Esophagus squamous epithelium (tissue), 5 donors: Measurements from ENCODE around the gene CARS1. TPM values are rescaled to one million over a fixed set of nuclear protein-coding genes. Genes with fewer than 3 reads are reported as not detected.
A peak's percentile ranks its signal among the peaks of the same experiment; 100 is the strongest.

Experiments
- DNase-seq: peaks from one replicate; lab custom pipeline; 2025; lab: John Stamatoyannopoulos, UW
- H3K27ac ChIP-seq, 4 donors: fragments of 200-600 bp; sonication (generic); one replicate each; pipeline ENCODE4 v1.5.1; 2016 to 2019; ENCODE audit warnings: mild to moderate bottlenecking in 1 of 4
- H3K27me3 ChIP-seq, 4 donors: fragments of 200-600 bp; sonication (generic); 1 replicate in 3 of 4; 2 replicates in 1 of 4; pipeline versions ENCODE4 v1.5.1 to v1.6.0; 2017 to 2021; ENCODE audit warnings: antibody characterized with exemption in 1 of 4
- H3K36me3 ChIP-seq, 3 donors: fragments of 200-600 bp; sonication (generic); one replicate each; pipeline ENCODE4 v1.5.1; 2016 to 2019
- H3K4me1 ChIP-seq, 3 donors: fragments of 200-600 bp; sonication (generic); one replicate each; pipeline ENCODE4 v1.5.1; 2017 to 2019
- H3K4me3 ChIP-seq, 4 donors: fragments of 200-600 bp; sonication (generic); 1 replicate in 3 of 4; 2 replicates in 1 of 4; pipeline ENCODE4 v1.5.1; 2016 to 2019; ENCODE audit warnings: mild to moderate bottlenecking in 2 of 4, moderate library complexity in 1 of 4
- H3K9me3 ChIP-seq, 3 donors: fragments of 200-600 bp; sonication (generic); one replicate each; pipeline ENCODE4 v1.5.1; 2016 to 2019
- POLR2A ChIP-seq, 4 donors: fragments of 450-650 bp; IDR thresholded peaks; one replicate each; pipeline ENCODE4 v1.6.1; 2017; ENCODE audit warnings: antibody characterized with exemption in 4 of 4, mild to moderate bottlenecking in 4 of 4, moderate library complexity in 3 of 4
- WGBS, 2 donors: methylation state at CpG; one replicate each; pipeline ENCODE4 v1.1.5; 2018; 5-methylcytosine and 5-hydroxymethylcytosine counted together
- intact Hi-C: fragments of 100-400 bp; cut with DNase I; formaldehyde crosslinking; loops from one replicate; pipeline ENCODE4 v1.15.0; 2022
- total RNA-seq, 4 donors: library from RNA; depleted of rRNA; stranded (reverse); fragments of >200 nt; gene quantifications; one replicate each; pipeline ENCODE4 v1.1.0, GENCODE V29; 2016
- TF ChIP-seq, protein P1 (sequence below), 6 experiments: fragments of 450-650 bp in 4 of 6; fragments of 200-600 bp in 2 of 6; sonication (generic) in 2 of 6; IDR thresholded peaks; one replicate each; pipeline ENCODE4 v1.5.1; 2016 to 2019; ENCODE audit warnings: antibody characterized with exemption in 6 of 6, mild to moderate bottlenecking in 4 of 6, moderate library complexity in 4 of 6
- donor health status: DM: yes; HTN: yes; CAD: no.

CARS1 gene
- total RNA-seq, 4 donors from 2014 or later, result 22.7 to 35.7 (median 28.4) TPM

GRCh38 chr11:3037040-3037944 lies 19.9 kb downstream of the CARS1 start:
- intact Hi-C loops, result loop anchor here (5.0 kb wide), 1 partner anchor 55 kb away; no protein-coding TSS in a partner anchor
- H3K27ac ChIP-seq, result peak overlapping the region in 3 of 4 donors; percentile 26 to 65 (median 60)
- WGBS, 2 donors, result 55 to 59% methylated on average over 15 to 19 of the region's 24 CpGs
- H3K4me1 ChIP-seq, result peaks cover 8 to 25% (median 10%) of the 10 kb centered on the region in 3 donors
- peaks cover 11 to 100% (median 35%) of the 10 kb centered on the region in 3 donors for H3K36me3 ChIP-seq
- TF ChIP-seq, protein P1, sequence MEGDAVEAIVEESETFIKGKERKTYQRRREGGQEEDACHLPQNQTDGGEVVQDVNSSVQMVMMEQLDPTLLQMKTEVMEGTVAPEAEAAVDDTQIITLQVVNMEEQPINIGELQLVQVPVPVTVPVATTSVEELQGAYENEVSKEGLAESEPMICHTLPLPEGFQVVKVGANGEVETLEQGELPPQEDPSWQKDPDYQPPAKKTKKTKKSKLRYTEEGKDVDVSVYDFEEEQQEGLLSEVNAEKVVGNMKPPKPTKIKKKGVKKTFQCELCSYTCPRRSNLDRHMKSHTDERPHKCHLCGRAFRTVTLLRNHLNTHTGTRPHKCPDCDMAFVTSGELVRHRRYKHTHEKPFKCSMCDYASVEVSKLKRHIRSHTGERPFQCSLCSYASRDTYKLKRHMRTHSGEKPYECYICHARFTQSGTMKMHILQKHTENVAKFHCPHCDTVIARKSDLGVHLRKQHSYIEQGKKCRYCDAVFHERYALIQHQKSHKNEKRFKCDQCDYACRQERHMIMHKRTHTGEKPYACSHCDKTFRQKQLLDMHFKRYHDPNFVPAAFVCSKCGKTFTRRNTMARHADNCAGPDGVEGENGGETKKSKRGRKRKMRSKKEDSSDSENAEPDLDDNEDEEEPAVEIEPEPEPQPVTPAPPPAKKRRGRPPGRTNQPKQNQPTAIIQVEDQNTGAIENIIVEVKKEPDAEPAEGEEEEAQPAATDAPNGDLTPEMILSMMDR (IDR thresholded peaks at IDR 0.05), result peak; percentile 63 to 85 (median 77)
- TF ChIP-seq POLR2A (IDR thresholded peaks at IDR 0.05), result no peak
- no peak overlapping the region for H3K4me3 ChIP-seq
- DNase-seq, result no peak
- no peaks in the 10 kb centered on the region for H3K9me3 ChIP-seq
- H3K27me3 ChIP-seq, result no peaks in the 10 kb centered on the region

DNA sequence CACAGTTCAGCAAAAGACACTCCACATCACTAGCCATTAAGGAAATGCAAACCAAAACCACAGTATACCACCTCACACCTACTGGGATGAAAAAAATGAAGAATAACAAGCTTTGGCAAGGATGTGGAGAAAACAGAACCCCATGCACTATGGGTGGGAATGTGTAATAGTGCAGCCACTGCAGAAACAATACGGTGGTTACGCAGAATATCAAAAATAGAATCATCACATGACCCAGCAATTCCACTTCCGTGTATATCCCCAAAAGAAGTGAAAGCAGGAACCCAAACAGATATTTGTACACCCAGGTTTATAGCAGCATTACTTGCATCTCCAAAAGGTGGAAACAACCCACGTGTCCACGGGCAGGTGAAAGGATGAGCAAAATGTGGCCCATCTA lies 20.8 kb downstream of the CARS1 start:
- Histone ChIP-seq H3K9me3 (no peaks in the 10 kb centered on the region), H3K36me3 (peaks cover 11 to 100% (median 29%) of the 10 kb centered on the region in 3 donors), H3K4me3 (no peak overlapping the region), H3K4me1 (peaks cover 8 to 16% (median 10%) of the 10 kb centered on the region in 3 donors), H3K27me3 (no peaks in the 10 kb centered on the region), H3K27ac (peak overlapping the region in 1 of 4 donors; percentile 65)
- DNase-seq, result no peak
- intact Hi-C loops, result loop anchor here (5.0 kb wide), 1 partner anchor 56 kb away; no protein-coding TSS in a partner anchor
- TF ChIP-seq, protein P1 (IDR thresholded peaks at IDR 0.05), result no peak
- TF ChIP-seq POLR2A (IDR thresholded peaks at IDR 0.05), result no peak
- WGBS, 2 donors, result 62 to 76% methylated on average over 5 of the region's 5 CpGs

- Histone ChIP-seq H3K9me3 (no peaks in the 10 kb centered on the region), H3K4me3 (no peak overlapping the region), H3K27me3 (no peaks in the 10 kb centered on the region), H3K27ac (peak overlapping the region in 1 of 4 donors; percentile 6), H3K36me3 (peaks cover 11 to 100% (median 23%) of the 10 kb centered on the region in 3 donors), H3K4me1 (peaks cover 8 to 21% (median 11%) of the 10 kb centered on the region in 3 donors)
- intact Hi-C loops, result loop anchor here (5.0 kb wide), 1 partner anchor 57 kb away; no protein-coding TSS in a partner anchor
- TF ChIP-seq POLR2A (IDR thresholded peaks at IDR 0.05), result no peak
- TF ChIP-seq, protein P1 (IDR thresholded peaks at IDR 0.05), result no peak
- DNase-seq, result no peak
Observed at GRCh38 chr11:3035333-3035732, 21.9 kb downstream of the CARS1 start.

- H3K27me3 ChIP-seq, result no peaks in the 10 kb centered on the region
- WGBS, 2 donors, result 72 to 76% methylated on average over 14 of the region's 18 CpGs
- TF ChIP-seq, protein P1 (IDR thresholded peaks at IDR 0.05), result no peak
- no peak for TF ChIP-seq POLR2A (IDR thresholded peaks at IDR 0.05)
- H3K4me1 ChIP-seq, result peaks cover 0 to 15% (median 4%) of the 10 kb centered on the region in 3 donors
- DNase-seq, result no peak
- H3K36me3 ChIP-seq, result peaks cover 14 to 100% (median 30%) of the 10 kb centered on the region in 3 donors
- H3K4me3 ChIP-seq, result no peak overlapping the region
- no peaks in the 10 kb centered on the region for H3K9me3 ChIP-seq
- intact Hi-C loops, result no loop called here
- H3K27ac ChIP-seq, result no peak overlapping the region
Observed at GRCh38 chr11:3030289-3031070, 26.7 kb downstream of the CARS1 start.
